Upper lobe of left lung (tissue), 6 donors: ENCODE results near the gene SAMD9. TPM values are rescaled to one million over a fixed set of nuclear protein-coding genes. Genes with fewer than 3 reads are reported as not detected.

Experiments
- ATAC-seq, 2 donors: fragments of 200-7000 bp; cut with Tn5 transposase; one replicate each; pipeline ENCODE4 v1.9.1; 2022; ENCODE audit warnings: mild to moderate bottlenecking in 2 of 2, moderate library complexity in 2 of 2; ENCODE audit not compliant: low FRiP score in 2 of 2
- DNase-seq, 2 donors: peaks; one replicate each; pipeline ENCODE4 v3.0.0-alpha.2; 2019 to 2020
- H3K27ac ChIP-seq, 4 donors: fragments of 200-600 bp; sonication (generic); one replicate each; pipeline ENCODE4 v1.5.1; 2016 to 2019
- H3K27me3 ChIP-seq, 4 donors: fragments of 200-600 bp; sonication (generic); one replicate each; pipeline ENCODE4 v1.5.1; 2017 to 2019
- H3K36me3 ChIP-seq, 4 donors: fragments of 200-600 bp; sonication (generic); one replicate each; pipeline ENCODE4 v1.5.1; 2016 to 2019
- H3K4me1 ChIP-seq, 4 donors: fragments of 200-600 bp; sonication (generic); one replicate each; pipeline ENCODE4 v1.5.1; 2018 to 2019
- H3K4me3 ChIP-seq, 4 donors: fragments of 200-600 bp; sonication (generic); one replicate each; pipeline ENCODE4 v1.5.1; 2017 to 2019; ENCODE audit warnings: mild to moderate bottlenecking in 2 of 4, moderate library complexity in 1 of 4
- H3K9me3 ChIP-seq, 4 donors: fragments of 200-600 bp; sonication (generic); one replicate each; pipeline ENCODE4 v1.5.1; 2018 to 2019
- EP300 ChIP-seq, 4 donors: sonication (generic); formaldehyde crosslinking; IDR thresholded peaks; one replicate each; pipeline ENCODE4 v1.5.1; 2017; ENCODE audit warnings: antibody characterized with exemption in 4 of 4, control low read depth in 2 of 4
- POLR2A ChIP-seq, 4 donors: fragments of 450-650 bp; IDR thresholded peaks; one replicate each; pipeline ENCODE4 v1.5.1; 2016 to 2017; ENCODE audit warnings: antibody characterized with exemption in 4 of 4, mild to moderate bottlenecking in 2 of 4
- POLR2AphosphoS5 ChIP-seq, 2 donors: sonication (generic); formaldehyde crosslinking; IDR thresholded peaks; one replicate each; pipeline ENCODE4 v1.5.1; 2017; ENCODE audit warnings: antibody characterized with exemption in 2 of 2
- WGBS, 2 donors: methylation state at CpG; one replicate each; pipeline ENCODE4 v1.1.5; 2017 to 2018; 5-methylcytosine and 5-hydroxymethylcytosine counted together
- total RNA-seq, 6 donors: library from RNA; depleted of rRNA in 4 of 6; stranded (reverse); fragments of >200 nt in 4 of 6; gene quantifications; one replicate each; pipeline versions ENCODE4 v1.1.0 to v1.2.1, GENCODE V29; 2016 to 2021
- TF ChIP-seq, protein P1 (sequence below), 6 experiments: fragments of 450-650 bp in 4 of 6; fragments of 200-600 bp in 2 of 6; sonication (generic) in 2 of 6; IDR thresholded peaks; one replicate each; pipeline ENCODE4 v1.5.1; 2016 to 2019; ENCODE audit warnings: antibody characterized with exemption in 6 of 6
- donor health status: DM: no; HTN: no; CAD: no; lungs with moderate emphysema.
- donor health status: DM: no; HTN: yes; CAD: no; lungs with severe emphysema.

The SAMD9 gene
- total RNA-seq, 6 donors from 2014 or later: 5.3 to 19.1 (median 11.6) TPM

DNA sequence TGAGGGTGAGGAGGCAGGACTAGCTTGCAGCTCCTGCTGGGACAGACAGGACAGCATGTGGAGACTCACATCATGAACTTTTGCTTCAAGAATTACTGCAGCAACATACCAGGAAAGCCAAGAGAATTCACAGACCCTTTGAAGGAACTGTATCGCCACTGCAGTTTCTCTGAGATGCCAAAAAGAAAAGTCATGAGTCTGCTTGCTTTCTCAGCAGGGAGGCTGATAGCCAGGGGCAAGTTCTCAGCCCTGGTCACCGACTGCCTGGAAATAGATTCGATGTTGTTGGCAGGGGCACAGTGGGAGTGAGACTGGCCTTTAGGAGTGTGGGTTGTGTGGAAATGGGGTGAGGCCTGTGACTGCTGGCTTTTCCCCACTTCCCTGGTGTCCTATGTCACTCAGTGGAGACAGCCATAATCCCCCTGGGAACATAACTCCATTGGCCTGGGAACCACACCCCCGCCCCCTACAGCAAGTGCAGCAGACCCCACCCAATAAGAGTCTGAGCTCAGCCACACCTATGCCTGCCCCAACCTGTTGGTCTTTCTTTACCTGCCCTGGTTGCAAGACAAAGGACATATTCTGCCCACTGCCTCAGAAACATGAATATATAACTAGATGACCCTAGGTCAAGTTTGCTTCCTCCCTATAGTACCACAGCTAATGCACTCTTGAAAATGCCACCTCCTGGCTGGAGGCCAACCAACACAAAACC is 1.6 kb upstream of the SAMD9 start:
- Histone ChIP-seq H3K27ac (no peak overlapping the region), H3K4me1 (peaks cover 13 to 20% (median 16%) of the 10 kb centered on the region in 4 donors), H3K27me3 (no peaks in the 10 kb centered on the region), H3K9me3 (no peaks in the 10 kb centered on the region), H3K36me3 (peaks cover 0 to 9% (median 0%) of the 10 kb centered on the region in 4 donors), H3K4me3 (no peak overlapping the region)
- no peak for DNase-seq
- TF ChIP-seq, protein P1, sequence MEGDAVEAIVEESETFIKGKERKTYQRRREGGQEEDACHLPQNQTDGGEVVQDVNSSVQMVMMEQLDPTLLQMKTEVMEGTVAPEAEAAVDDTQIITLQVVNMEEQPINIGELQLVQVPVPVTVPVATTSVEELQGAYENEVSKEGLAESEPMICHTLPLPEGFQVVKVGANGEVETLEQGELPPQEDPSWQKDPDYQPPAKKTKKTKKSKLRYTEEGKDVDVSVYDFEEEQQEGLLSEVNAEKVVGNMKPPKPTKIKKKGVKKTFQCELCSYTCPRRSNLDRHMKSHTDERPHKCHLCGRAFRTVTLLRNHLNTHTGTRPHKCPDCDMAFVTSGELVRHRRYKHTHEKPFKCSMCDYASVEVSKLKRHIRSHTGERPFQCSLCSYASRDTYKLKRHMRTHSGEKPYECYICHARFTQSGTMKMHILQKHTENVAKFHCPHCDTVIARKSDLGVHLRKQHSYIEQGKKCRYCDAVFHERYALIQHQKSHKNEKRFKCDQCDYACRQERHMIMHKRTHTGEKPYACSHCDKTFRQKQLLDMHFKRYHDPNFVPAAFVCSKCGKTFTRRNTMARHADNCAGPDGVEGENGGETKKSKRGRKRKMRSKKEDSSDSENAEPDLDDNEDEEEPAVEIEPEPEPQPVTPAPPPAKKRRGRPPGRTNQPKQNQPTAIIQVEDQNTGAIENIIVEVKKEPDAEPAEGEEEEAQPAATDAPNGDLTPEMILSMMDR (IDR thresholded peaks at IDR 0.05): no peak
- TF ChIP-seq POLR2A (IDR thresholded peaks at IDR 0.05): no peak
- no peak for TF ChIP-seq EP300 (IDR thresholded peaks at IDR 0.05)
- TF ChIP-seq POLR2AphosphoS5 (IDR thresholded peaks at IDR 0.05): no peak
- ATAC-seq: no peak
- 90 to 97% methylated on average over 4 of the region's 4 CpGs for WGBS, 2 donors

DNA sequence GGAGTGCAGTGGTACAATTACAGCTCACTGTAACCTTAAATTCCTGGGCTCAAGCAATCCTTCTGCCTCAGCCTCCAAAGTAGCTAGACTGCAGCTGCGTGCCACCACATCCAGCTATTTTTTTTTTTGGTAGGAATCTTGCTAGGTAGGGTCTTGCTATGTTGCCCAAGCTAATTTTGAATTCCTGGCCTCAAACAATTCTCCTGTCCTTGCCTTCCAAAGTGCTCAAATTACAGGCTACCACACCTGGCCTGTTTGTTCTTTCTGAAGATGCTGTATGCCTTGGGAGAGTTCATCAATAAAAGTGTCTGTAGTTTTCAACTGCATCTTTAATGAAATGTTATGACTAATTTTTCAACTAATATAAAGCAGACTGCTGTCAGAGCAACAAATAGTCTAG is 452 bp downstream of the SAMD9 start:
- Histone ChIP-seq H3K36me3 (peaks cover 0 to 19% (median 0%) of the 10 kb centered on the region in 4 donors), H3K9me3 (peaks cover 0 to 5% (median 2%) of the 10 kb centered on the region in 4 donors), H3K4me1 (peaks cover 13 to 20% (median 16%) of the 10 kb centered on the region in 4 donors), H3K27me3 (no peaks in the 10 kb centered on the region), H3K27ac (peak overlapping the region; percentile 58 to 84 (median 79)), H3K4me3 (peak overlapping the region; percentile 2 to 55 (median 42))
- ATAC-seq: peak in 1 of 2 donors; percentile 31
- DNase-seq: no peak
- 53 to 58% methylated on average over 1 of the region's 1 CpG for WGBS, 2 donors
- TF ChIP-seq POLR2AphosphoS5 (IDR thresholded peaks at IDR 0.05): no peak

DNA sequence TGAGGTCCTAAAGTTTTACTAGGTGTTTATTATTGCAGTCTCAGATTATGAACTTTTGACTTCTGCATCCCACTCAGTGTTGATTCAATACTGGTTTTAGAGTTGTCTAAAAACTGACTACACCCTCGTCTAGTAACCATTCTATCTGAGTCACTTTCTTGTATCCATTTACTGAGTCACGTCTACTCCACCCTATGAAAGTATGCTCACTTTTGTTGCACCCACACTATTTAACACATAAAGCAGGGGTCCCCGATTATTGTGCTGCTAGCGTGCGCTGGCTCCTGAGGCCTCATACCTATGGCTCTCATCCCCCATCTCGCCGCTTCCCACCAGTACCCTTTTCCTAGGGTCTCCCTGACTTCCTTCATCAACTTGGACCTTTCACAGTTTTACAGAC is 2.0 kb downstream of the SAMD9 start:
- ATAC-seq (peak in 1 of 2 donors; percentile 69), DNase-seq (no peak)
- H3K9me3 ChIP-seq: peaks cover 0 to 16% (median 8%) of the 10 kb centered on the region in 4 donors
- peak overlapping the region in 1 of 4 donors; percentile 55 for H3K4me3 ChIP-seq
- H3K36me3 ChIP-seq: peaks cover 0 to 24% (median 0%) of the 10 kb centered on the region in 4 donors
- TF ChIP-seq, protein P1 (IDR thresholded peaks at IDR 0.05): no peak
- no peak for TF ChIP-seq POLR2AphosphoS5 (IDR thresholded peaks at IDR 0.05)
- TF ChIP-seq POLR2A (IDR thresholded peaks at IDR 0.05): no peak
- TF ChIP-seq EP300 (IDR thresholded peaks at IDR 0.05): no peak
- 76 to 89% methylated on average over 7 of the region's 7 CpGs for WGBS, 2 donors
- H3K27me3 ChIP-seq: no peaks in the 10 kb centered on the region
- H3K4me1 ChIP-seq: peaks cover 13 to 20% (median 16%) of the 10 kb centered on the region in 4 donors
- no peak overlapping the region for H3K27ac ChIP-seq

DNA sequence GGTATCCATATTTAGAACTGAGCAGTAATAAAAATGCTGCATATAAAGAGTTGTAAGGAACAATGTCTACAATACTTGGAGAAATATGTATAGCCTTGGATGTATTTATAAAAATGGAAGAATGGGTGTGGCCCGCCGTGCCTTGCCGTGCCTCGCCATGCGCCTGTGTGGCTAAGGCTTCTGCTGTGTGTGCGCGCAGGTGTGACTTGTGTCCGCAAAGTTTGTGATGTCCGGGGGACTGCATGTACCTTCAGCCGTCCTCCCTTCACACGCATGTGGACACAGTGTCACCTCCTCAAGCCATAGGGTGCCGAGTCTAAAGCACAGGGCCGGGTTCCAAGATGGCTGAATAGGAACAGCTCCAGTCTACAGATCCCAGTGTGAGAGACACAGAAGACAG is 9.8 kb downstream of the SAMD9 start:
- Histone ChIP-seq H3K27ac (no peak overlapping the region), H3K27me3 (no peaks in the 10 kb centered on the region), H3K36me3 (peaks cover 7 to 64% (median 50%) of the 10 kb centered on the region in 4 donors), H3K4me3 (no peak overlapping the region), H3K9me3 (peaks cover 64 to 89% (median 76%) of the 10 kb centered on the region in 4 donors), H3K4me1 (no peaks in the 10 kb centered on the region)
- DNase-seq (peak in 1 of 2 donors; percentile 47), ATAC-seq (no peak)
- TF ChIP-seq, protein P1 (IDR thresholded peaks at IDR 0.05): no peak
- TF ChIP-seq POLR2A (IDR thresholded peaks at IDR 0.05) (no peak), EP300 (IDR thresholded peaks at IDR 0.05) (no peak), POLR2AphosphoS5 (IDR thresholded peaks at IDR 0.05) (no peak)
- WGBS, 2 donors: 92 to 96% methylated on average over 13 of the region's 13 CpGs

DNA sequence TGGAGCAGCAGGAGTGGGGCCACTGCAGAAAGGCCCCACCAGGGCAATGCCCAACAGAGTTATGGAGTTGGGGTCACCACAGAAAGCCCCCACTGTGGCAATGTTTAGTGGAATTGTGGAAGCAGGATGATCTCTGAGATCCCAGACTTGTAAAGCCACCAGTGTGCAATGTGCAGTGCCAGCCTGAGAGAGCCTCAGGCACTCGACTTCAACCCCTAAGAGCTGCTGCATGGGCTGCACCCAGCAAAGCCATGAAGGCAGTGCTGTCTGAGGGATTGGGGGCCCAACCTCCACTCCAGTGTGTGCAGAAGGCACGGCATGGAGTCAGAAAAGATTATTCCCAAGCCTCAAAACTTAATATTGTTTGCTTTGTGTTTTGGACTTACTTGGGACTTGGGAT is 20.4 kb downstream of the SAMD9 start:
- 25 to 69% methylated on average over 1 to 2 of the region's 2 CpGs for WGBS, 2 donors
- DNase-seq: no peak
- no peak for ATAC-seq
- Histone ChIP-seq H3K27ac (no peak overlapping the region), H3K4me3 (no peak overlapping the region), H3K4me1 (no peaks in the 10 kb centered on the region), H3K9me3 (peaks cover 22 to 52% (median 36%) of the 10 kb centered on the region in 4 donors), H3K27me3 (no peaks in the 10 kb centered on the region), H3K36me3 (no peaks in the 10 kb centered on the region)
- TF ChIP-seq POLR2AphosphoS5 (IDR thresholded peaks at IDR 0.05) (no peak), EP300 (IDR thresholded peaks at IDR 0.05) (no peak), POLR2A (IDR thresholded peaks at IDR 0.05) (no peak)
- TF ChIP-seq, protein P1 (IDR thresholded peaks at IDR 0.05): no peak
